Neutrophil (primary cell): ENCODE data around the gene DPM2.

Experiments used
- H3K27ac ChIP-seq: fragments of 200-600 bp; sonication (generic); 2 replicates; pipeline ENCODE4 v1.5.1; 2016; ENCODE audit warnings: mild to moderate bottlenecking, moderate library complexity
- H3K27me3 ChIP-seq: fragments of 200-600 bp; sonication (generic); 2 replicates; pipeline ENCODE4 v1.6.0; 2016; ENCODE audit warnings: mild to moderate bottlenecking
- H3K36me3 ChIP-seq: fragments of 200-600 bp; sonication (generic); 2 replicates; pipeline ENCODE4 v1.5.1; 2017
- H3K4me1 ChIP-seq, 2 experiments: fragments of 200-600 bp in 1 of 2; sonication (generic) in 1 of 2; 1 replicate in 1 of 2; 2 replicates in 1 of 2; pipeline versions ENCODE4 v1.5.1 to v1.6.1; 2013 to 2016; ENCODE audit warnings: low read depth in 1 of 2, low read length in 1 of 2, mild to moderate bottlenecking in 1 of 2, moderate library complexity in 1 of 2; ENCODE audit not compliant: control insufficient read depth in 1 of 2, insufficient read depth in 1 of 2
- H3K4me3 ChIP-seq, 2 experiments: fragments of 200-600 bp in 1 of 2; sonication (generic) in 1 of 2; 1 replicate in 1 of 2; 2 replicates in 1 of 2; pipeline ENCODE4 v1.5.1; 2013 to 2016; ENCODE audit warnings: low read depth in 1 of 2, low read length in 1 of 2, mild to moderate bottlenecking in 1 of 2, moderate library complexity in 1 of 2
- H3K9me3 ChIP-seq: fragments of 200-600 bp; sonication (generic); 2 replicates; pipeline ENCODE4 v1.5.1; 2016
- TF ChIP-seq, protein P1 (sequence below): fragments of 200-600 bp; sonication (generic); IDR thresholded peaks from 2 replicates; pipeline ENCODE4 v1.5.1; 2016; ENCODE audit warnings: antibody characterized with exemption

The DPM2 gene

DNA sequence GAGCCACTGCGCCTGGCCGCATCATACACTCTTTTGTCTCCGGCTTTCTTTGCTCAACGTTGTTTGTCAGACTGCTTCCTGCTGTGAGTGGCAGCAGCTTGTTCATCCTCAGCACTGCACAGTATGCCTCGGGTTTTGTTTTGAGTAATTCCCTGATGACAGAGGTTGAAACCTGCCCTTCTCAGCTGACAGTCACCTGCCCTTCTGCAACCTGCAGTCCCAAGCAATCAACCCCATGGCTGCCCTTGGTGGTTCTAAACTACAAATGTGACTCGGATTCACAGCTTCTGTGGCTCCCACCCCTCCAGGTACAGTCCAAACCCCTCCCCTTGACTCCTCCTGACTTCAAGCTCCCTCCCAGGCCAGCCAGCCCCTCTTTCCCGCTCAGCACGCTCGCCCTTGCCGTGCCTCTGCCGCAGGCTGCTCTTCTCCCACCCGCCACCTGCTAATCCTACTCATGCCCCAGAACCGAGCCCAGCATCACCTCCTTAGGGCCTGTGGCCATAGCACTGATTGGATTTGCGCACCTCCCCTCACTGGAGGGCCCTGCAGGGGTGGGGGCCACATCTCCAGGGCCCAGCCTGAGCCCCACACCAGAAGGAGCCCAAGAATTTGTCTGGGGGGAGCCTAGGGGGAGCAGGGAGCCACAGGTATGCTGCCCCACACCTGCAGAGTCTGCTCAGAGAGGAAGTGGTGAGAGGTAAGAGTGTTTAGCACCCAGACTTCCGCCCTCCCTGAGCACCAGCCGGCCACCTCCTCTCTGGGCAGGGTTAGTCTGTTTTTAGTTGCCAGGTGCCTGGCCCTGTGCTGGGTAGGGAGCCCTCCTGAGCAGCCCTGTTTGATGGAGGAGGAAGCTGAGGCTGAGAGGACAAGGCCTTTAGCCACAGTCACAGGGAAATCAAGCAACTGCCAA, 33.0 kb upstream of the DPM2 start:
- TF ChIP-seq, protein P1, sequence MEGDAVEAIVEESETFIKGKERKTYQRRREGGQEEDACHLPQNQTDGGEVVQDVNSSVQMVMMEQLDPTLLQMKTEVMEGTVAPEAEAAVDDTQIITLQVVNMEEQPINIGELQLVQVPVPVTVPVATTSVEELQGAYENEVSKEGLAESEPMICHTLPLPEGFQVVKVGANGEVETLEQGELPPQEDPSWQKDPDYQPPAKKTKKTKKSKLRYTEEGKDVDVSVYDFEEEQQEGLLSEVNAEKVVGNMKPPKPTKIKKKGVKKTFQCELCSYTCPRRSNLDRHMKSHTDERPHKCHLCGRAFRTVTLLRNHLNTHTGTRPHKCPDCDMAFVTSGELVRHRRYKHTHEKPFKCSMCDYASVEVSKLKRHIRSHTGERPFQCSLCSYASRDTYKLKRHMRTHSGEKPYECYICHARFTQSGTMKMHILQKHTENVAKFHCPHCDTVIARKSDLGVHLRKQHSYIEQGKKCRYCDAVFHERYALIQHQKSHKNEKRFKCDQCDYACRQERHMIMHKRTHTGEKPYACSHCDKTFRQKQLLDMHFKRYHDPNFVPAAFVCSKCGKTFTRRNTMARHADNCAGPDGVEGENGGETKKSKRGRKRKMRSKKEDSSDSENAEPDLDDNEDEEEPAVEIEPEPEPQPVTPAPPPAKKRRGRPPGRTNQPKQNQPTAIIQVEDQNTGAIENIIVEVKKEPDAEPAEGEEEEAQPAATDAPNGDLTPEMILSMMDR = no peak
- Histone ChIP-seq H3K4me1 (peaks cover 10 to 18% of the 10 kb centered on the region in 2 experiments), H3K9me3 (no peaks in the 10 kb centered on the region), H3K4me3 (no peak overlapping the region), H3K27ac (peak overlapping the region; percentile 38), H3K27me3 (peaks cover 13% of the 10 kb centered on the region), H3K36me3 (no peaks in the 10 kb centered on the region)

DNA sequence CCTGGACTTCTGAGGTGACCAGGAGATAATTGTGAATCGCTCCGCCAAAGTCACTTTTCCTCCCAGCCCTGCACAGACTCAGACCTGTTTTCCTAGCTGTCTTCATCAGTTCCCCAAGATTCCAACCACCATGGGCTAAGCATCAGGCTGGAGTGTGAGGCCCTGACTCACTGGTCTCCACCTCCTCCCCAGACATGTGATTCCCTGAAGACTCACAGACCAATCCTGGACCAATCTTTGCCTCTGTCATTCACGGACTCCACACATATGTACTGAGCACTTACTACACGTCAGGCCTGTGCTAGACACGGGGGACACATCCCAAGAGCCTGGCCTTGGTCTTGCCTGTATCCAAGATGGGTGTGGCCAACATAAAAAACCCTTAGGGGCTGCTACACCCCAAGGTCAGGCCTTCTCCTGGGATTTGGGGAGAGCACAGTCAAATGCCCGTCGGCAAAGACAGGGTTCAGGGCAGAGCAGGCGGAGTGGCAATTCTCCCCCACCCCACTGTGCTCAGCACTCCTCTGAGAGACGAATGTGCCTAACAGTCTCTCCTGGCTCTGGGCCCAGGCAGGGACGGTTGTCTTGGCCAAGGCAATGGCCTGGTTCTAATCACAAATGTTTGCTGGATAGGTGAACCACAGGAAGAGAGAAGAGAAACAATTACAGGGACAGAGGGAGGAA, 31.2 kb upstream of the DPM2 start:
- H3K27ac ChIP-seq = no peak overlapping the region
- TF ChIP-seq, protein P1 = no peak

DNA sequence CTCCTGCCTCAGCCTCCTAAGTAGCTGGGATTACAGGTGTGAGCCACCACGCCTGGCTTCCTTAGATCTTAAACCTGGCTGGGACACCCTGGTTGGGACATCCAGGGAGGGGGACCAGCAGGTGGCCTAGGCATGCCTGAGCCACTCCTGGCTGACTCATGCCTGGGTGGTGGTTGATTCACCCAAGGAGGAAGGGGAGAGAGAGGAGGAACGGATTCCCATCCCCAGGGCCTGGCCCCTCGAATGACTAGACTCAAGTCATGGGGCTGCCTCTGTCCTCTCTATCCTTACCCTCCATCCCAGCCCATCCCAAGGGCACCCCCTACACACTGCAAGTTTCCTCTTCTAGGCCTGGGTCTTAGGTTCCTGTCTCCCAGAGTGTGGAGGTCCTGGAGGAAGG, 30.4 kb upstream of the DPM2 start:
- Histone ChIP-seq H3K36me3 (no peaks in the 10 kb centered on the region), H3K4me3 (no peak overlapping the region), H3K9me3 (no peaks in the 10 kb centered on the region), H3K27ac (no peak overlapping the region), H3K27me3 (peaks cover 13% of the 10 kb centered on the region), H3K4me1 (peaks cover 15 to 21% of the 10 kb centered on the region in 2 experiments)
- TF ChIP-seq, protein P1 = no peak

More for the DNA sequence above, 31.2 kb upstream of the DPM2 start:
- H3K4me3 ChIP-seq = no peak overlapping the region
- H3K36me3 ChIP-seq = no peaks in the 10 kb centered on the region
- peaks cover 13% of the 10 kb centered on the region for H3K27me3 ChIP-seq
- H3K9me3 ChIP-seq = no peaks in the 10 kb centered on the region
- H3K4me1 ChIP-seq = peaks cover 15 to 21% of the 10 kb centered on the region in 2 experiments

DNA sequence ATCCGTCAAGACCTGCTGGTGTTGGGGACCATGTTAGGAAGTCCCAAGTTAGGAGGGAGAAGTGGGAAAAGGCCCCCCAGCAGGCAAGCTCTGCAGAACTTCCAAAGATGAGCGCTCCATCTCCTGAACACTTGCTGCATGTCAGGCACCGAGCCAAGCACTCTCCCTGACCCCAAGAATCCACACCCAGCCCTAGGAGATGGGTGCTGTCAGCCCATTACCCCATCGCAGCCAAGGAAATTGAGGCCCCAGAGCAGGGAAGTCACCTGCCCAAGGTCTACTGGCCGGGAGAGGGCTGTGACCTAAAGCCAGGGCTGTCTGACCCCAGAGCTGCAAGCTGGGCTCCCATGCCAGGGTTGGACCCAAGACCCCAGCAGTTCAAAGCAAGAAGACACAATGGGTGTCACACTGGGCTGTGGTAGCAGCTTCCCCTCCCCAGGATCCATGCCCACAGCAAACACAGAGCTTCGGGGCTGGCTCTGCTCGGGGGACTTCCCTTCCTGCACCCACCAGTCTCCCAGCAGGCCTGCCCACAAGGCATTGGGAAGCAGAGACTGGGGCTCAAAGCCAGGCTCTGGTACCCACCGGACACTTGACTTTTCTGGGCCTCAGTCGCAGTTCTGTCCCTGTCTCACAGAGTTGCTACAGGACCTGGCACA, 29.6 kb upstream of the DPM2 start:
- Histone ChIP-seq H3K27ac (no peak overlapping the region), H3K9me3 (no peaks in the 10 kb centered on the region), H3K4me1 (peaks cover 14 to 21% of the 10 kb centered on the region in 2 experiments), H3K4me3 (no peak overlapping the region), H3K27me3 (peaks cover 12% of the 10 kb centered on the region), H3K36me3 (no peaks in the 10 kb centered on the region)
- TF ChIP-seq, protein P1 = no peak

DNA sequence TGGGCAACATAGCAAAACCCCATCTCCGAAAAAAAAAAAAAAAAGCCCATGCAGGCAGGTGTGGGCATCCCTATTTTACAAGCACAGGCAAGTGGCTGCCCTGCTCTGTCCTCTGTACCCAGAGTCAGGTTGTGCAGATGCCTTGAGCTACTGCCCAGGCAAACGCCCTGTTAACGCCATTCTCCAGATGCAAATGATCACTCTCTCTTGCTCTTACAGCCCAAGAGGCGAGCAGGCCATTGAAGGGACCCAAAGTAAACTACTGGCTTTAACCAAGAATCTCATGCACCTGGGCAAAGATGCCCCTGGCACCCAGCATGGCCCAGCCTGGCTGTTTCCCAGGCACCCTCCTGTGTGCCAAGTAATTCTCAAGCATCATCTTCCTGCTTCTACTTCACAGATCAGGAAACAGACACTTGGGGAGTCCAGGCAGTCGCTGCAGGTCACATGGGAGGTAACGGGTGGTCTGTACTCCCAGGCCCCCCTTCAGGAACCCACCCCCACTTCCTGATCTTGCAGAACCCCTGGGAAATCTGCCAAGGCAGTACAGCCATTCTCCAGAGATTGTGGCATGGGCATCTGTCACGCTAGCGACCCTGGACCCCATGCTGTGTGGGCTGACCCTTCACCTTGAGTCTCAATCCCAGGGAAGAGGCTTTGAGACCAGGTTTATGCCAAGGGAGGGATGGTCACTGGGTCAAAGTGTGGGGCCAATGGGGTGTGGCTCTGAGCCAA, 28.9 kb upstream of the DPM2 start:
- Histone ChIP-seq H3K4me3 (no peak overlapping the region), H3K9me3 (no peaks in the 10 kb centered on the region), H3K4me1 (peaks cover 7 to 16% of the 10 kb centered on the region in 2 experiments), H3K36me3 (no peaks in the 10 kb centered on the region), H3K27me3 (peaks cover 7% of the 10 kb centered on the region), H3K27ac (no peak overlapping the region)
- TF ChIP-seq, protein P1 = no peak
